Keratinocyte (primary cell): ENCODE measurements around the gene MAP3K8. TPM values are rescaled to one million over a fixed set of nuclear protein-coding genes. Genes with fewer than 3 reads are reported as not detected.
A peak's percentile ranks its signal among the peaks of the same experiment; 100 is the strongest.

Experiments used
- DNase-seq: peaks from one replicate; pipeline ENCODE4 v3.0.0-alpha.2; 2011; ENCODE audit warnings: low read depth, missing footprints, low spot score
- FAIRE-seq: peaks from 2 replicates; lab custom pipeline; 2011; peaks lifted over from hg19 to GRCh38; lab: Jason Lieb, UNC
- H2AFZ ChIP-seq: 2 replicates; pipeline ENCODE4 v1.6.0; 2012; ENCODE audit warnings: low read length, control low read depth, inconsistent platforms; ENCODE audit not compliant: control insufficient read depth
- H3K27ac ChIP-seq: 2 replicates; pipeline ENCODE4 v1.5.1; 2011; ENCODE audit warnings: low read length; ENCODE audit not compliant: control insufficient read depth, insufficient read depth
- H3K27me3 ChIP-seq: 3 replicates; pipeline ENCODE4 v1.6.0; 2011; ENCODE audit warnings: low read length; ENCODE audit not compliant: control insufficient read depth, insufficient read depth; ENCODE audit errors: extremely low read depth
- H3K36me3 ChIP-seq, 2 experiments: 2 replicates in 1 of 2; 3 replicates in 1 of 2; pipeline ENCODE4 v1.5.1; 2011; ENCODE audit warnings: low read length in 2 of 2, mild to moderate bottlenecking in 1 of 2; ENCODE audit not compliant: control insufficient read depth in 2 of 2, insufficient read depth in 2 of 2; ENCODE audit errors: extremely low read depth in 1 of 2
- H3K4me1 ChIP-seq: 3 replicates; pipeline ENCODE4 v1.5.1; 2011; ENCODE audit warnings: low read length; ENCODE audit not compliant: control insufficient read depth, insufficient read depth; ENCODE audit errors: extremely low read depth
- H3K4me2 ChIP-seq: 3 replicates; pipeline ENCODE4 v1.6.0; 2011; ENCODE audit warnings: low read depth, low read length; ENCODE audit not compliant: control insufficient read depth, insufficient read depth; ENCODE audit errors: extremely low read depth
- H3K4me3 ChIP-seq, 3 experiments: fragments of 200-600 bp in 1 of 3; sonication (generic) in 1 of 3; 2 replicates in 2 of 3; 3 replicates in 1 of 3; pipeline ENCODE4 v1.5.1; 2011 to 2016; ENCODE audit warnings: low read length in 3 of 3, mild to moderate bottlenecking in 3 of 3, control low read depth in 2 of 3, inconsistent platforms in 1 of 3, low read depth in 1 of 3, mixed read lengths in 1 of 3, mixed run types in 1 of 3, moderate library complexity in 1 of 3; ENCODE audit not compliant: control insufficient read depth in 2 of 3, insufficient read depth in 2 of 3; ENCODE audit errors: extremely low read depth in 1 of 3
- H3K79me2 ChIP-seq: 2 replicates; pipeline ENCODE4 v1.6.0; 2012; ENCODE audit warnings: low read length; ENCODE audit not compliant: control insufficient read depth, insufficient read depth
- H3K9ac ChIP-seq: 3 replicates; pipeline ENCODE4 v1.6.0; 2011; ENCODE audit warnings: low read length; ENCODE audit not compliant: control insufficient read depth, insufficient read depth; ENCODE audit errors: extremely low read depth
- H3K9me1 ChIP-seq: 3 replicates; pipeline ENCODE4 v1.6.0; 2011; ENCODE audit warnings: low read length; ENCODE audit not compliant: control insufficient read depth, insufficient read depth; ENCODE audit errors: extremely low read depth
- H3K9me3 ChIP-seq: 2 replicates; pipeline ENCODE4 v1.5.1; 2012; ENCODE audit warnings: low read depth, low read length; ENCODE audit not compliant: control insufficient read depth
- H4K20me1 ChIP-seq: 3 replicates; pipeline ENCODE4 v1.6.0; 2011; ENCODE audit warnings: low read length; ENCODE audit not compliant: control insufficient read depth, insufficient read depth; ENCODE audit errors: extremely low read depth
- CTCF ChIP-seq, 3 experiments: IDR thresholded peaks in 1 of 3; conservative IDR thresholded peaks in 1 of 3; optimal IDR thresholded peaks in 1 of 3; 2 replicates in 2 of 3; 3 replicates in 1 of 3; pipeline versions ENCODE3 to v1.5.1; 2011; ENCODE audit warnings: low read length in 3 of 3, mild to moderate bottlenecking in 3 of 3, moderate library complexity in 2 of 3, control low read depth in 1 of 3, inconsistent platforms in 1 of 3; ENCODE audit not compliant: insufficient read depth in 2 of 3; ENCODE audit errors: extremely low read depth in 1 of 3
- EZH2 ChIP-seq: IDR thresholded peaks from one replicate; pipeline ENCODE4 v1.6.1; 2012; ENCODE audit warnings: inconsistent platforms, mild to moderate bottlenecking, low read length, moderate library complexity
- dilution Hi-C: fragments of 300-500 bp; cut with MboI; formaldehyde crosslinking; loops from one replicate; pipeline ENCODE4 v1.7.0; 2020; ENCODE audit warnings: low sequenced_read_pairs; ENCODE audit not compliant: extremely low pct_ligation_motif_present
- polyA plus RNA-seq, 5 experiments: library from polyadenylated mRNA; depleted of rRNA in 3 of 5; stranded (reverse) in 3 of 5; stranded (forward) in 1 of 5; unstranded in 1 of 5; fragments of >200 nt; gene quantifications; 1 replicate in 1 of 5; 2 replicates in 3 of 5; 3 replicates in 1 of 5; pipeline versions ENCODE4 v1.2.1 to v1.2.3, GENCODE V29; 2011 to 2012; ENCODE audit warnings: missing spikeins in 2 of 5, low read depth in 1 of 5, low replicate concordance in 1 of 5

The MAP3K8 gene
- polyA plus RNA-seq, 1 donor (not counting 4 experiments of a cell fraction or from before 2014, with no cell fraction given) = 4.9 TPM

DNA sequence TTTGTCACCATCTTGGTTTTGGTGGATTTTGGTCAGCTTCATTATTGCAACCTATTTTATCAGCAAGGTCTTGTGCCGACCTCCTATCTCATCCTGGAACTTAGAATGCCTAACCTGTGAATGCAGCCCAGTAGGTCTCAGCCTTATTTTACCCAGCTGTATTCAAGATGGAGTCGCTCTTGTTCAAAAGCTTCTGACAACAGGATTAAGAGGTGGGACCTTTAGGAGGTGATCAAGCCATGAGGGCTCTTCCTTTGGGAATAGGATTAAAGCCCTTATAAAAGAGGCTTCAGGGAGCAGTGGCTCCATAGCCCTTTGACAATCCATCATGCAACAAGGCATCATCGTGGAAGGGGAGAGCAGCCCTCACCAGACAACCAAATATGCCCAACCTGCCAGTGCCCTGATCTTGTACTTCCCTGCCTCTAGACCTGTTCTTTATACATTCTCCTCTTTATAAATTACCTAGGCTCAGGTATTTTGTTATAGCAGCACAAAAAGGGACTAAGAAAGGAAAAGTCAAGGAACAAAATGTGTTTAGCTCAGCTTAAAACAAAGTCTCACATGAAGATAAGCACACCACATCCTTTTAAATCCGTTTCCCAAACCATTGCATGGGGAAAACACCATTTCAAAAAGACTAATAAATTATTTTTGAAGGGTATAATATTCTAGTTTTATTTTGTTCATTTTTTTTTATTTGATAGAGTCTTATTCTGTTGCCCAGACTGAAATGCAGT, 8.5 kb upstream of the MAP3K8 start:
- Histone ChIP-seq H3K9ac (no peak overlapping the region), H3K4me2 (no peak overlapping the region), H3K79me2 (no peaks in the 10 kb centered on the region), H3K9me1 (no peaks in the 10 kb centered on the region), H3K27ac (no peak overlapping the region), H4K20me1 (no peaks in the 10 kb centered on the region), H3K4me3 (no peak overlapping the region), H3K9me3 (no peaks in the 10 kb centered on the region), H3K27me3 (no peaks in the 10 kb centered on the region), H2AFZ (no peak overlapping the region), H3K4me1 (peaks cover 16% of the 10 kb centered on the region), H3K36me3 (no peaks in the 10 kb centered on the region)
- FAIRE-seq (no peak), DNase-seq (no peak)
- TF ChIP-seq EZH2 (no peak), CTCF (optimal IDR thresholded peaks at IDR 0.05 in 1 of 3, IDR thresholded peaks at IDR 0.05 in 1 of 3, conservative IDR thresholded peaks at IDR 0.05 in 1 of 3; ENCODE audit: extremely low read depth in 1 of 3, insufficient read depth in 2 of 3, low read length in 3 of 3) (no peak)
- dilution Hi-C loops = no loop called here

GRCh38 chr10:30430544-30431298, 3.3 kb upstream of the MAP3K8 start:
- no peak for DNase-seq
- Histone ChIP-seq H2AFZ (peak overlapping the region; percentile 51), H3K4me3 (no peak overlapping the region), H3K36me3 (no peaks in the 10 kb centered on the region), H3K9ac (peak overlapping the region; percentile 63), H3K4me2 (peak overlapping the region; percentile 59), H4K20me1 (no peaks in the 10 kb centered on the region), H3K27me3 (no peaks in the 10 kb centered on the region), H3K27ac (peak overlapping the region; percentile 32), H3K9me1 (no peaks in the 10 kb centered on the region), H3K79me2 (no peaks in the 10 kb centered on the region), H3K9me3 (no peaks in the 10 kb centered on the region), H3K4me1 (peaks cover 21% of the 10 kb centered on the region)
- no peak for FAIRE-seq
- TF ChIP-seq CTCF (optimal IDR thresholded peaks at IDR 0.05 in 1 of 3, IDR thresholded peaks at IDR 0.05 in 1 of 3, conservative IDR thresholded peaks at IDR 0.05 in 1 of 3; ENCODE audit: extremely low read depth in 1 of 3, insufficient read depth in 2 of 3, low read length in 3 of 3) (no peak), EZH2 (no peak)
- dilution Hi-C loops = no loop called here
